H1 (cell line): ENCODE results near the gene NLRP6. TPM values are rescaled to one million over a fixed set of nuclear protein-coding genes. Genes with fewer than 3 reads are reported as not detected.

Experiments used
- CTCF ChIA-PET: fragments of 300-600 bp; sonication (Branson Sonifier 250); formaldehyde crosslinking; loops from one replicate; lab custom pipeline; 2021; ENCODE audit not compliant: partially characterized antibody; lab: Charles Lee
- POLR2A ChIA-PET: fragments of 300-600 bp; sonication (Branson Sonifier 250); formaldehyde crosslinking; loops from one replicate; lab custom pipeline; 2021; ENCODE audit warnings: inconsistent platforms; ENCODE audit not compliant: partially characterized antibody; lab: Charles Lee
- DNase-seq, 2 experiments: peaks; one replicate each; pipeline versions ENCODE4 v3.0.0 to v3.0.0-alpha.2; 2010 to 2022; ENCODE audit warnings: low spot score in 2 of 2, low read depth in 1 of 2, mixed read lengths in 1 of 2
- FAIRE-seq: peaks from 2 replicates; lab custom pipeline; 2011; peaks lifted over from hg19 to GRCh38; lab: Jason Lieb, UNC
- H2AFZ ChIP-seq: 2 replicates; pipeline ENCODE4 v1.8.1; 2012; ENCODE audit warnings: low read length, inconsistent platforms
- H2AK5ac ChIP-seq: 2 replicates; pipeline ENCODE4 v1.6.1; 2013; ENCODE audit warnings: low read depth, low read length
- H2BK120ac ChIP-seq: replicated peaks from 2 replicates; pipeline ENCODE3; 2013; ENCODE audit warnings: low read depth, low read length, inconsistent platforms
- H2BK12ac ChIP-seq: 2 replicates; pipeline ENCODE4 v1.6.1; 2013; ENCODE audit warnings: low read depth, low read length
- H2BK15ac ChIP-seq: 2 replicates; pipeline ENCODE4 v1.6.1; 2013; ENCODE audit warnings: low read length
- H2BK20ac ChIP-seq: 2 replicates; pipeline ENCODE4 v1.6.1; 2013; ENCODE audit warnings: low read length
- H2BK5ac ChIP-seq: 2 replicates; pipeline ENCODE4 v1.6.1; 2013; ENCODE audit warnings: low read depth, low read length
- H3K14ac ChIP-seq: 2 replicates; pipeline ENCODE4 v1.6.1; 2013; ENCODE audit warnings: inconsistent platforms; ENCODE audit not compliant: insufficient read length
- H3K18ac ChIP-seq: 2 replicates; pipeline ENCODE4 v1.6.1; 2013; ENCODE audit warnings: low read length; ENCODE audit errors: extremely low read depth
- H3K23ac ChIP-seq: 2 replicates; pipeline ENCODE4 v1.6.1; 2013; ENCODE audit warnings: inconsistent platforms; ENCODE audit not compliant: insufficient read length
- H3K23me2 ChIP-seq: 2 replicates; pipeline ENCODE4 v1.6.1; 2013; ENCODE audit warnings: low read depth, low read length
- H3K27ac ChIP-seq: 2 replicates; pipeline ENCODE4 v1.6.1; 2011; ENCODE audit warnings: low read depth, low read length, inconsistent platforms
- H3K27me3 ChIP-seq, 4 experiments: replicated peaks in 1 of 4; 1 replicate in 1 of 4; 2 replicates in 3 of 4; pipeline versions ENCODE4 v1.6.1 to v1.8.1; 2011 to 2013; ENCODE audit warnings: low read length in 3 of 4, mild to moderate bottlenecking in 3 of 4, inconsistent platforms in 2 of 4, mixed read lengths in 2 of 4, moderate library complexity in 1 of 4; ENCODE audit not compliant: control insufficient read depth in 3 of 4, insufficient read depth in 3 of 4; ENCODE audit errors: extremely low read depth in 1 of 4
- H3K36me3 ChIP-seq, 4 experiments: 2 replicates each; pipeline versions ENCODE4 v1.6.1 to v1.8.1; 2011 to 2013; ENCODE audit warnings: mild to moderate bottlenecking in 4 of 4, low read length in 3 of 4, moderate library complexity in 2 of 4, control low read depth in 1 of 4, inconsistent platforms in 1 of 4; ENCODE audit not compliant: insufficient read depth in 4 of 4, control insufficient read depth in 2 of 4
- H3K4ac ChIP-seq: replicated peaks from 2 replicates; pipeline ENCODE3; 2013; ENCODE audit warnings: low read length, low read depth, mixed read lengths, inconsistent platforms; ENCODE audit not compliant: insufficient read length
- H3K4me1 ChIP-seq, 4 experiments: replicated peaks in 1 of 4; 1 replicate in 1 of 4; 2 replicates in 3 of 4; pipeline versions ENCODE4 v1.6.1 to v1.8.1; 2011 to 2013; ENCODE audit warnings: low read length in 3 of 4, inconsistent platforms in 2 of 4, mixed read lengths in 1 of 4; ENCODE audit not compliant: insufficient read depth in 4 of 4, control insufficient read depth in 3 of 4
- H3K4me2 ChIP-seq, 2 experiments: 2 replicates each; pipeline versions ENCODE4 v1.6.1 to v1.8.1; 2011 to 2013; ENCODE audit warnings: low read depth in 2 of 2, low read length in 2 of 2, control low read depth in 1 of 2, inconsistent platforms in 1 of 2, mild to moderate bottlenecking in 1 of 2; ENCODE audit not compliant: insufficient read depth in 1 of 2
- H3K4me3 ChIP-seq, 4 experiments: fragments of 200-600, 300-600 bp in 1 of 4; sonication (generic), shearing (Covaris generic), sonication (Bioruptor Twin) in 1 of 4; 2 replicates each; pipeline versions ENCODE4 v1.5.1 to v1.8.1; 2011 to 2016; ENCODE audit warnings: low read length in 4 of 4, low read depth in 3 of 4, control low read depth in 2 of 4, inconsistent platforms in 2 of 4, mild to moderate bottlenecking in 2 of 4, mixed read lengths in 1 of 4, moderate library complexity in 1 of 4; ENCODE audit not compliant: insufficient read depth in 2 of 4; ENCODE audit errors: extremely low read depth in 1 of 4
- H3K56ac ChIP-seq: replicated peaks from 2 replicates; pipeline ENCODE3; 2013; ENCODE audit warnings: low read depth, mild to moderate bottlenecking, mixed read lengths, low read length, inconsistent platforms; ENCODE audit not compliant: insufficient read length
- H3K79me1 ChIP-seq: 2 replicates; pipeline ENCODE4 v1.6.1; 2013; ENCODE audit warnings: low read depth, low read length, control low read depth
- H3K79me2 ChIP-seq, 2 experiments: 2 replicates each; pipeline versions ENCODE4 v1.6.1 to v1.8.1; 2012 to 2013; ENCODE audit warnings: low read length in 2 of 2, mild to moderate bottlenecking in 2 of 2, inconsistent platforms in 1 of 2; ENCODE audit not compliant: insufficient read depth in 2 of 2, control insufficient read depth in 1 of 2
- H3K9ac ChIP-seq, 4 experiments: replicated peaks in 1 of 4; 1 replicate in 1 of 4; 2 replicates in 3 of 4; pipeline versions ENCODE4 v1.6.1 to v1.8.1; 2011 to 2013; ENCODE audit warnings: low read depth in 3 of 4, low read length in 3 of 4, control low read depth in 2 of 4, mild to moderate bottlenecking in 2 of 4, moderate library complexity in 2 of 4, inconsistent platforms in 1 of 4; ENCODE audit errors: extremely low read depth in 1 of 4
- H3K9me3 ChIP-seq, 2 experiments: 2 replicates each; pipeline versions ENCODE4 v1.6.1 to v1.8.1; 2012 to 2013; ENCODE audit warnings: mild to moderate bottlenecking in 2 of 2, moderate library complexity in 2 of 2, control low read depth in 1 of 2, inconsistent platforms in 1 of 2, low read depth in 1 of 2, low read length in 1 of 2, mixed read lengths in 1 of 2; ENCODE audit not compliant: insufficient read depth in 2 of 2
- H4K20me1 ChIP-seq, 2 experiments: replicated peaks in 1 of 2; 2 replicates each; pipeline versions ENCODE3 to v1.8.1; 2011 to 2013; ENCODE audit warnings: inconsistent platforms in 2 of 2, low read length in 2 of 2, mild to moderate bottlenecking in 1 of 2; ENCODE audit not compliant: insufficient read depth in 2 of 2, control insufficient read depth in 1 of 2
- H4K5ac ChIP-seq: 2 replicates; pipeline ENCODE4 v1.6.1; 2013; ENCODE audit warnings: low read length, low read depth, mixed read lengths, inconsistent platforms; ENCODE audit not compliant: insufficient read length
- H4K8ac ChIP-seq: 2 replicates; pipeline ENCODE4 v1.8.0; 2013; ENCODE audit warnings: mild to moderate bottlenecking, moderate library complexity, low read length, inconsistent platforms; ENCODE audit not compliant: insufficient read depth; ENCODE audit errors: extremely low read depth
- H4K91ac ChIP-seq: replicated peaks from 2 replicates; pipeline ENCODE3; 2013; ENCODE audit warnings: low read length, mixed read lengths, inconsistent platforms; ENCODE audit not compliant: insufficient read length
- CEBPB ChIP-seq: IDR thresholded peaks from 2 replicates; pipeline ENCODE4 v1.6.1; 2012; ENCODE audit warnings: low read depth, low read length
- CTBP2 ChIP-seq: IDR thresholded peaks from 2 replicates; pipeline ENCODE4 v1.7.0; 2011; ENCODE audit warnings: borderline replicate concordance, mild to moderate bottlenecking, moderate library complexity, mixed read lengths, low read length; ENCODE audit not compliant: insufficient read depth, insufficient read length
- CTCF ChIP-seq, 3 experiments: IDR thresholded peaks; 1 replicate in 2 of 3; 2 replicates in 1 of 3; pipeline versions ENCODE4 v1.5.1 to v1.6.1; 2011; ENCODE audit warnings: low read length in 3 of 3, mild to moderate bottlenecking in 3 of 3, inconsistent platforms in 2 of 3, low read depth in 1 of 3, moderate library complexity in 1 of 3; ENCODE audit not compliant: insufficient read depth in 1 of 3; ENCODE audit errors: control extremely low read depth in 1 of 3
- MAX ChIP-seq: IDR thresholded peaks from 2 replicates; pipeline ENCODE4 v1.6.1; 2012; ENCODE audit warnings: inconsistent platforms
- POU5F1 ChIP-seq: IDR thresholded peaks from 2 replicates; pipeline ENCODE4 v1.6.1; 2011; ENCODE audit warnings: low read depth, mild to moderate bottlenecking, low read length, moderate library complexity
- RFX5 ChIP-seq: IDR thresholded peaks from 2 replicates; pipeline ENCODE4 v1.6.1; 2011; ENCODE audit warnings: low read depth, low read length, improper control_type of control experiment, borderline replicate concordance
- TBP ChIP-seq: IDR thresholded peaks from 2 replicates; pipeline ENCODE4 v1.6.1; 2011; ENCODE audit warnings: low read depth, low read length, improper control_type of control experiment
- WGBS, 2 experiments: shearing (Covaris generic) in 1 of 2; methylation state at CpG; one replicate each; pipeline versions ENCODE4 v1.1.6 to v1.1.7; 2013 to 2015; ENCODE audit warnings: low lambda C conversion rate in 2 of 2, mixed read lengths in 2 of 2, inconsistent platforms in 1 of 2, low coverage in 1 of 2, missing lambda C conversion rate in 1 of 2; ENCODE audit not compliant: insufficient replicate concordance in 2 of 2, insufficient coverage in 1 of 2, insufficient read length in 1 of 2; ENCODE audit errors: extremely low coverage in 1 of 2, missing lambda C conversion rate in 1 of 2; 5-methylcytosine and 5-hydroxymethylcytosine counted together
- polyA plus RNA-seq, 7 experiments: library from polyadenylated mRNA; depleted of rRNA in 3 of 7; stranded (reverse) in 5 of 7; unstranded in 2 of 7; fragments of >200 nt in 5 of 7; fragments of 200-250 nt in 2 of 7; gene quantifications; 1 replicate in 5 of 7; 2 replicates in 1 of 7; 4 replicates in 1 of 7; pipeline versions ENCODE4 v1.2.1 to v1.2.3, GENCODE V29; 2011 to 2013; ENCODE audit warnings: missing spikeins in 2 of 7, mixed read lengths in 2 of 7
- total RNA-seq: library from RNA; stranded (reverse); fragmentation: NEBNext Ultra II Directional; extraction: Animal tissue kit (Norgen Biotek cat#: 25700); gene quantifications from 2 replicates; pipeline ENCODE4 v1.2.1, GENCODE V29; 2021

Gene NLRP6
- total and polyA plus RNA-seq, 2 of the 8 experiments (the other 6 are each of a cell fraction or from before 2014, with no cell fraction given) = not detected

- WGBS, 2 experiments = 88% methylated on average over 5 of the region's 5 CpGs; no CpG with 5 or more reads in 1 of the 2 experiments
- no peak overlapping the region for H2BK5ac ChIP-seq
- peaks cover 18 to 51% (median 45%) of the 10 kb centered on the region in 4 experiments for H3K36me3 ChIP-seq
- no peak overlapping the region for H3K4me3 ChIP-seq
- no peaks in the 10 kb centered on the region for H3K9me3 ChIP-seq
- no peaks in the 10 kb centered on the region for H3K4me1 ChIP-seq
- no peak overlapping the region for H2BK15ac ChIP-seq
- ChIA-PET POLR2A (interaction anchor here (0.6 to 2.8 kb wide), 15 partner anchors 13 to 286 kb away, joined by 3 to 8 read pairs (median 3); partner anchors contain the start of genes PKP3 and PSMD13), CTCF (interaction anchor here (0.7 to 9.8 kb wide), 47 partner anchors 8 to 701 kb away, joined by 3 to 212 read pairs (median 8); partner anchors contain the start of genes B4GALNT4, IFITM2, IFITM5 and NLRP6)
- FAIRE-seq (no peak), DNase-seq (peak in 1 of 2 experiments; percentile 32)
- H2AFZ ChIP-seq = no peak overlapping the region
- no peak overlapping the region for H2BK20ac ChIP-seq
- H3K79me2 ChIP-seq = no peaks in the 10 kb centered on the region
- no peak overlapping the region for H2AK5ac ChIP-seq
- no peak overlapping the region for H3K4me2 ChIP-seq
- H3K9ac ChIP-seq = no peak overlapping the region
- peaks cover 0 to under 1% of the 10 kb centered on the region in 2 experiments for H4K20me1 ChIP-seq
- no peak overlapping the region for H3K56ac ChIP-seq
- H3K23me2 ChIP-seq = peaks cover 2% of the 10 kb centered on the region; the same call in 1 of the 2 replicates
- no peaks in the 10 kb centered on the region for H3K79me1 ChIP-seq
- no peak overlapping the region for H2BK12ac ChIP-seq
- TF ChIP-seq TBP = no peak
- no peak for TF ChIP-seq CTCF (IDR thresholded peaks at IDR 0.05; ENCODE audit: control extremely low read depth in 1 of 3, insufficient read depth in 1 of 3, low read depth in 1 of 3, low read length in 3 of 3)
- no peak for TF ChIP-seq RFX5
- no peak for TF ChIP-seq MAX
- no peak for TF ChIP-seq POU5F1
- no peak for TF ChIP-seq CEBPB
- TF ChIP-seq CTBP2 = no peak
- no peaks in the 10 kb centered on the region; a peak in 1 of 7 replicates for H3K27me3 ChIP-seq
- no peak overlapping the region for H2BK120ac ChIP-seq
- no peak overlapping the region for H4K91ac ChIP-seq
- no peak overlapping the region for H3K27ac ChIP-seq
- H3K14ac ChIP-seq = no peak overlapping the region
- no peak overlapping the region for H4K5ac ChIP-seq
- H3K23ac ChIP-seq = no peak overlapping the region
- H3K4ac ChIP-seq = no peak overlapping the region
- no peak overlapping the region for H3K18ac ChIP-seq
- H4K8ac ChIP-seq = no peak overlapping the region
Measured at GRCh38 chr11:250274-250673, 27.9 kb upstream of the NLRP6 start.
